GM19468 (cell line): ENCODE results near the gene SAMD4A.
"Not testable (repeated sequence)": the region's sequence is repeated elsewhere in the genome, so short reads cannot be mapped to it uniquely, and the experiment has no call there.

Experiments used
- ATAC-seq: cut with Tn5 transposase; IDR thresholded peaks from one replicate; pipeline ENCODE4 v1.9.1; 2021; ENCODE audit warnings: mild to moderate bottlenecking, moderate library complexity, moderate number of reproducible peaks; ENCODE audit not compliant: unreplicated experiment; ENCODE audit errors: extremely low read depth

The SAMD4A gene

DNA sequence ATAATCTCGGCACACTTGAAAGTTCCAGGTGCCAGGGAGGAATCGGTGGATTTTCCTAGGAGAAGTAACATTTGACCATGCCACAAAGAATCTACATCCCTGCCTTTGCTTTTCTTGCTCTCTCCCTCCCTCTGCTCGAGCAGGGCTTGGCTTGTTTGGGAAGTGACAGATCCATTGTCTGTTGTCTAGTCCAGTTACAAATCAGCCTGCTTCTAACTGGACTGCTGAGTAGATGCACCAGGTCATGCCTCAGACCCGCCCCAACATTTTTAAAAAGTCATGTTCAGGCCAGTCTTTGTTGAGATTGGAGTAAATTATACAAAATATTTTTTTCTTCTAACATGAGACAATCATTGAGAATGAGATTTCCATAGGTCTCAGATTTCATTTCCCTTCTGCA is 182.3 kb downstream of the SAMD4A start:
- ATAC-seq, result no peak

DNA sequence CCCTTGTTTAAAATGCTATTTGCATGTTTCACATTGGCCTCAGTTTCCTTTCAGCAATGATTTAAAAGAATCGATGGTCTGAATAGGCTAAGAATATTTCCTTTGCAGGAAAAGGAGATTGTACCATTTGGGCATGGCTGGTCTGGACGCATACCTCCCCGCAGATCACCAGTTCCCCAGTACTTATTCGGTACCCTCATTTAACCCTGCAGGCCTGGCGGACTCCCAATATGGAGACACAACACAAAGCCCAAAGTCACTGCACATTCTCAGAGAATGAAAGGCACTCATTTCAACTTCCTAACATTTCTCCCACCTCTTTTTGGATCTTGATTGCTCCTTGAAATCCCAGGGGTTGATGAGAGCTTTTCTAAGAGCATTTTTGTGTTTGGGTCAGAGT is 182.8 kb downstream of the SAMD4A start:
- ATAC-seq, result no peak

DNA sequence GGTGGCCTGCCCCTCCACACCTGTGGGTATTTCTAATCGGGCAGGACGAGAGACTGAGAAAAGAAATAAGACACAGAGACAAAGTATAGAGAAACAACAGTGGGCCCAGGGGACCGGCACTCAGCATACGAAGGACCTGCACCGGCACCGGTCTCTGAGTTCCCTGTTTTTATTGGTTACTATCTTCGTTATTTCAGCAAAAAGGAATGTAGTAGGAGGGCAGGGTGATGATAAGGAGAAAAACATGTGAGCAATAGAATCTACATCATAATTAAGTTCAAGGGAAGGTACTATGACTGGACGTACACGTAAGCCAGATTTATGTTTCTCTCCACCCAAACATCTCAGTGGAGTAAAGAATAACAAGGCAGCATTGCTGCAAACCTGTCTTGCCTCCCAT is 185.7 kb downstream of the SAMD4A start:
- ATAC-seq, result not testable (repeated sequence)

DNA sequence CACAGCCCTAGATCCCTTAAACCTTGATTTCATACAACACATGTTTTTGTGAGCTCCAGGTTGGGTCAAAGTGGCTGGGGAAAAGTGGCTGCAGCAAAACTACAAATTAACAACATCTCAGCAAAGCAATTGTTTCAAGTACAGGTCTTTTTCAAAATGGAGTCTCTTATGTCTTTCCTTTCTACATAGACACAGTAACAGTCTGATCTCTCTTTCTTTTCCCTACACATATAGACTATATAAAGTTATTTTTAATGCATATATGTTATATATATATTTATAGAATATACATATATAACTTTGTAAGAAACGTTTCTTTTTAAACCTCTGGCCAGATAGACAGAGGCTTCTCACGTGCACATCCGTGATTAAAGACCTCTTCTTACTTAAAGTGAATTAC is 186.5 kb downstream of the SAMD4A start:
- not testable (repeated sequence) for ATAC-seq

DNA sequence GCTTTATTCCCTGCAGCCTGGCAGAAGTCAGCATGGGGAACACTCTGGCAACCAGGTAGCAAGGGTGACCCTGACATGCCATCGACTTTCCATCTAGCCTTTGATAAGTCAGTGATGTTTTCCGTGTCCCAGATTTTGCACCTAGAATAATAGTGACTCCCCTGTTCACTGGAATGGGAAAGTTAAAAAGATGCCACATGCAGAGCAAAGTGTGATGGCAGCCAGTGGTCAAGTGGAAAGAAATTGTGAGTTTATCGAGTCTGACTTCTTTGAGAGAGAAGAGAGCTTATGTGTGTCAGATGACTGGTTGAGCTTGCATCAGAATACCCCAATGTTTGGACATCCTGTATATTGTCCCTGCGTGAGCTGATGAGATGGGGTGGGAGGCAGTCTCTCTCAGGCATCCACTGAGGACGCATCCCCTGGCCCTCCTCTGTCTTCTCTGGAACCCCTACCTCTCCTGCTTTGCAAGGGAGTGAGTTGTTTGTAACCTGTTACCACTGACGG is 187.2 kb downstream of the SAMD4A start:
- no peak for ATAC-seq

DNA sequence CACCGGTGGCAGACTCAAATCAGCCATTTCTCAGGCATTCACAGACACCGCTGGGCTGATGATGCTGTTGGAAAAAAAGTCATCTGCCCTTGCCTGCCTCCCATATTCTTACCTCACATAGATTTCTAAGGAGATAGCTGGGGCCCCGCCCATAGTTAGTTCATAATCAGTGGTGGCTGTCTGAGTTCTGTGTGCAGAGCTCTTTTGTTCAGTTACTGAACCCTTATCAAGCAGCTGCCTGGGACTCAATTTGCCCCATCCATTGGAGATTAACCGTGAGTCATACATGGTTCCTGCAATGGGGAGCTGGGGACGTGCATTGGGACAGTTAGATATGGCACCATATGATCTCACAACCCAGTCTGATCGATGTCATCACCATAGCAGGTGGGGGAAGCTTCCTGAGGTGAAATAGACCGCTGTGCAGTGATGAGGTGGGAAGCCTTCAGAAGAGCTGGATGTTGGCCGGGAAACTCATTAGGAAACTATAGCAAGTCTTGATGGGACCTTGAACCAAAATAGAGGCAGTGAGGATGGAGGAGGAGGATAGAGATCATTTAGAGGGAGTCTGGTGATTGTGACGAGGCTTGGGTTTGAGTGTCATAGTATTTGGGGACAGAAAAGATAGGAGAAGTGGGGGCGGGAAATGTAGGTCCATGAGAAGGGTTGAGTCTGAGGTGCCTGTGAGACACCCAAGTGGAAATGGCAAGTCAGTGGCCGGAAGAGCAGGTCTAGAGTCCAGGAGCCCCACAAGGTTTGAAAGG is 187.9 kb downstream of the SAMD4A start:
- no peak for ATAC-seq

DNA sequence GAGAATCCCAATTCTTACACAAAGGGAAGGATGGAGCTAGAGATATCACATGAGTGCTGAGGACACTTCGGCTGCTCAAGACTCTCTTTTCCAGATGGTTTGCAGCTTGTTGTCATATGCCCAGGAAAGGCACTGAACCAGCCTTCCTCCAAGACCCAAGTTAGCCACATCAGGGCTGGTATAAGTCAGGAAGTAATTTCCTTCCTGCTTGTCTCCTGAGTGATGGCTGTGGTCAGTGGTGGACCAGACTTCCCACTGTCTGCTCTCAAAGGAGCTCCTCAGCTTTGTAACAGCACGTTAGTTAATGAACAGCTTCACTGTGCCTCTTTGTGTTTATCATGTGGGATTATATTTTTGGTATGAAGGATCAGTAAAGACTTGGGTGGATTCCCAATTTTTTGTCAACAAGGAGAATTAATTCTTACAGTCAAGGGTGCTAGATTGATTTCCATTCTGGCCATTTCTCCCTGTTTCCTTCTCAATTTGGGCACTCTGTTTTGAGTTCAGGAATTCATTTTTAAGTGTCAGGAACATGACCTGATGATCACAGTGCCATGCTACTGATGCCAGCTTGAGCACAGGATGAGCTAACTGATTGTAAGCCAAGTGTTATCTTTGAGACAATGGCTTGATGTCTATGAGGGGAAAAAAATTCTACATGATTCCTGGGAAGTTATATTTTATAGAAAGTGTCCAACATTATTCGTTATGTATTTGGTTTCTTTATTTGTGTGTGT is 189.9 kb downstream of the SAMD4A start:
- no peak for ATAC-seq

DNA sequence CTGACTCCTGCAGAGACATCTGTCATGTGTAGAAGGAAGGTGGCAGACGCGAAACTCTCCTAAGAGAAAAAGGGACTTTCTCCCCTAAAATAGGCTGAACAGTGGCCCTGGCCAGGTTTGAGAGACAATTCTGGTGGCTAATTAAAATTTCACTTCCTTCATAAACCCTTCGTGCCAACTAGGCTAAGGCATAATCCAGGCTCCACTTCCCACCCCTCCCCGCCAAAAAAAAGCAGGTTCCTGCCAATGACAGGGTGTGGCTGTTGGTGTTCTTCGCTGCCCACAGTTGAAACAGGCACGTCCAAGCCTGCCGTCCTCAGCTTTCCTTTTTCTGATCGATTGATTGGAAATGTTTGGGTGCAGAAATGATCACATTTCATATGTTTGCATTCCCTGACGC is 191.1 kb downstream of the SAMD4A start:
- ATAC-seq, result no peak

DNA sequence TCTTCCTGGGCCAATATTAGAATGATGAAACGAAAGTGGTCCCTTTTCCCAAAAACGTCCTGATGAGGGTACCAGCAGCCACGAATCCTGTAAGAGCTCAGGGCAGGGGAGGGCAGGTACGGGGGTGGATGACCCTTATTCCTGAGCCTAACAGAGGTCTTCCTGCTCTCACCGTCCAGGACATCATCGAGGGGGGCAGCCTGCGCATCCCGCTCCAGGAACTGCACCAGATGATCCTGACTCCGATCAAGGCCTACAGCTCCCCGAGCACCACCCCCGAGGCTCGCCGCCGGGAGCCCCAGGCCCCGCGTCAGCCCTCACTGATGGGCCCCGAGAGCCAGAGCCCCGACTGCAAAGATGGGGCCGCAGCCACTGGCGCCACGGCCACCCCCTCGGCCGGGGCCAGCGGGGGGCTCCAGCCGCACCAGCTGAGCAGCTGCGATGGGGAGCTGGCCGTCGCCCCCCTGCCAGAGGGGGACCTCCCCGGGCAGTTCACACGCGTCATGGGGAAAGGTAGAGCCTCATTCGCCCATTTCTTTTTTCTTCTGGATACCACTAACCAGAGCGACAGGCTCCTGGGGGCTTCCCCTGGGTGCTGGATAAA is 193.2 kb downstream of the SAMD4A start:
- no peak for ATAC-seq

DNA sequence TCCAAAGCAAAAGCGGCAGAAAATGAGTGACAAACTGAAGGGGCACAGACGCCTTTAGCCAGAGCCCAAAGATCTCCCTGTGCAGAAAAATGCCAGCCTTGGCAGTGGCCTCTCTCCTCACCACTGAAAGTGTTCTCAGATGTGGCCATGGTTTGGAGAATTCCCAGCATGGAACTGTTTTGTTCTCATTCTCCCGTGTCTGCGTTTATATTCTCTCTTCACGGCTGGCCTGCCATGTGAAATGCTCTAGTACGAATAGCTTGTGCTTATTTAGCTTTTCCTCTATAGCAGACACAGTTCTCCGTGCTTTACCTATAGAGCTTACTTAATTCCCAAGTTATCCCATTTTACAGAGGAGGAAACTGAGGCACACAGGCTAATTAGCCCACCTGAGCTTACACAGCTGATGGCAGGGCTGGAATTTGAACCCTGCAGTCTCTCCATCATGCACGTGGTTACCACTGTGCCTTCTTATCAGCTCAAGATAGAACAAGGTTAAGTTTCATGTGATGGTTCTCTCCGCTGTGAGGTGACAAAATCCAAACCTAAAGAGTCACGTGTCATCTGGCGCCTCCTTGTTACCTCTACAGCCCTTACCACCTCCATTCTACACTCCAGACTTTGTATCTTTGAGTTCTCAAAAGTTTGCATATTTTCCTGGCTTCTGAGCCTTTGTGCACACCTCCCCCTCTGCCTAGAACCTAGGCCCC is 194.1 kb downstream of the SAMD4A start:
- no peak for ATAC-seq

DNA sequence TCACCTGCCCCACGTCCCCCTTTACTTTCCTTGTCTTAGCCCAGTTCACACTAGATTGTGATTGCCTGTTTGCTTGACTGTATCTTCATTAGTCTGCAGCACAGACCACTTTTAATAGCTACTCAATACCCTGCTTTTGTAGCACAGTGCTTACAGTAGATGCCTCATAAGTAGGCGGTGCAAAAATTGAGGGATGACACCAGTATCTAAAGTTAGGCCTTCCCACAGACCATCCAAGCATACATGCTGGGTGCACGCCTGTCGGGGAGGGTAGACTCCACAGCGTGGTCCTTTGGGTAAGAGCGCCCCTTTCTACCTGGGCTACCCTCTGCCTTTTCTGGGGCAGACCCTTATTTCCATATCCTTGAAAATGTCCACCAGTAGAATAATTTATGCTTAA is 194.9 kb downstream of the SAMD4A start:
- ATAC-seq, result no peak

DNA sequence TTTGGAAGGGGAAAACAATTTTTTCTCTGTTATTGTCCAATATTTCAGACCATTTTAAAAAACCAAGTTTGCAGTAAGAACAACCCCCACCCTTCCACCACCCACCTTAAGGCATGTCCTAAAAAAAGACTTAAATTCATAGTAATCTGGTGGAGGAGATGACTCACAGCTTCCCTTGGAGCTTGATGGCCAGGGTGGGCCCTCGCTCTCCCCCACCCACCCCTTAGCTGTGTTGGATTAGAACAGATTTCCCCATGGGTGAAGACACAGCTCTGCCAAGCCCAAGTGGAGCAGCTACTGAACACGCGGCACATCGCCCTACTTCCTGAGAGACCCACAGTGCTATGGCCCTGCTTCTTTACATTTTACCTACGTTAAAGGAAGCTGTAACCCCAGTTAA is 195.4 kb downstream of the SAMD4A start:
- ATAC-seq, result no peak

DNA sequence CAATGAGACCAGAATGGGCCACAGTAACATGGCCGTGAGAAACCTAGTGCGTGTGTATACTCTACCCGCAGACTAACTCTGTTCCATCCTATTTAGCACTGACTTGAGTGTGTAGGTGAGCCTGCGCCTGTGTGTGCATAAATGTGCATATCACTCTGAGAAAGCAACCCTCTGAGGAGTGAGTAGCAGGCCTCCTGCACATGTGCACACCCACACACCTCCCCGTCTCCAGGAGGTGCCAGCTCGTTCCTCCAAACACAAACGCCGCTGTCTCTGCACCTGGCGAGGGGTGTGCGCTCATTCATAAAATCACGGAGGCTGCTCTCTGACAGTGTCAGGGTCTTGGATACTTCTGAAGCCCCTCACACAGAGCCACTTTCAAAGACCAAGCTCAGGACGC is 196.8 kb downstream of the SAMD4A start:
- ATAC-seq, result no peak

DNA sequence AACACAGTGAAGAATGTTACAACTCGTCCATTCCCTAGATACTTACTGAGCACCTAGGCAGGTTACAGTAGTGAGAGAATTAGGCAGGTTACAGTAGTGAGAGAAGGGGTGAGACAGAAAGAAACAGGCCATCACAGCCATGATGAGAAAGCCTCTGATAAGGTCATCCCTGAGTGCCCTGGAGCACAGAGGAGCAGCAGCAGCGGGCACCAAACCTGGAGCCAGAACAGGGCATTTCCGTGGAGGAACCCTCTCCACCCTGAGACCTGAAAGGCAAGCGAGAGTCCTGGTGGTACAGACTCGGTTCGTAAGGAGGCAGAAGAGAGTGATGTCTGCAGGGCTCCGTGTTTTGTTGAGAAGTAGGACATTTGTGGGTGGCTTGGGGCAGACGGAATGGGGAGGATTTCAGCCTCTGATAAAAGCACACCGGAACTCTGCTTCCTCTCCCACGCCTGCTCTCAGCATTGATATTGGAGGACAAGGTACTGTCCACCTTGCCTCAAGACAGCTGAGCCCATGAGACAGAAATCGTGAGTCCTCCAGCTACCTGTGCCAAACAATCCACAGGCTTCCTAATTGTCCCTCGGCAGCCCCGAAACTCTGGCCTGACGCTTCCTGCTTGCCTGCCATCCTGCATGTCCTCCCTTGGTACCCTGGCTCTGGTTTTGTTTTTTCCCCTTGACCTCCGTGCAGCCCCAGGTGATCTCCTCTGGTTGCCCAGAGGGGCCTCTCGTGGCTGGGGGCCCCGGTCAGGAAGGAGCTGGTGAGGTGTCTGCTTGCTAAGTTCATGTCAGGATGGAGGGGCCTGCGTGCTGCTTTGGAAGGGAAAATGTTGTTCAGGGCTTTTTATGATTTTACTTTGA is 199.6 kb downstream of the SAMD4A start:
- ATAC-seq, result no peak

DNA sequence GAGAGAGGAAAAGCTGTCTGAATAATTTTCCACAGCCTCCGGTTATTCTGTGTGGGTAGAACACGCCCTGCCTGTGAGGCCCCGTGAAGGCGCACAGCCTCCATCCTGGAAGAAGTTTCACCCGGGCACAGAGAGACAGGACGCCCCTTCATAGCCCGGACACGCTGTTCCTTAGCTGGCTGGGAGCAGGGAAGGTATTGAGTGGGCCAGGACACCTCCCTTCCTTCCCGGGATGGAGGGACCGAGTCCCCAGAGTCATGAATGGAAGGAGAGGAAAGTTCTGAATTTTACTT is 200.2 kb downstream of the SAMD4A start:
- no peak for ATAC-seq

DNA sequence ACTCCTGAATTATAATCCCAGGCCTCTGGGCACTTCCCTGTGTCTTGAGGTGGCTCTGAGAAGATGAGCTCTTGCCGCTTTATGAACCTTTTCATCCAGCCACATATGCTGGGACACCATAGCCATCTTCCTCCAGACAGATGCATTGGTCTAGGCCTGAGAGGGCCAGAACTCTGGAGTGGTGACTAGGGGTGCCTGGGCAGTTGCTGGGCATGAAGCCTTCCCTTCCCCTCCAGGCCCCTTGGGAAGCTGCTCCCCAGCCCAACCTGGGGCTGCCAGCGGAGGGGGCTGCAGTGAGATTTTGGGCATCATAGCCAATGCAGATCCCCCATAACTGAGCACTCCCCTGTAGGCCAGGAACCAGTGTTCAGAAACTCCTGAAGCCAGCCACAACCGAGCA is 200.5 kb downstream of the SAMD4A start:
- ATAC-seq, result no peak

DNA sequence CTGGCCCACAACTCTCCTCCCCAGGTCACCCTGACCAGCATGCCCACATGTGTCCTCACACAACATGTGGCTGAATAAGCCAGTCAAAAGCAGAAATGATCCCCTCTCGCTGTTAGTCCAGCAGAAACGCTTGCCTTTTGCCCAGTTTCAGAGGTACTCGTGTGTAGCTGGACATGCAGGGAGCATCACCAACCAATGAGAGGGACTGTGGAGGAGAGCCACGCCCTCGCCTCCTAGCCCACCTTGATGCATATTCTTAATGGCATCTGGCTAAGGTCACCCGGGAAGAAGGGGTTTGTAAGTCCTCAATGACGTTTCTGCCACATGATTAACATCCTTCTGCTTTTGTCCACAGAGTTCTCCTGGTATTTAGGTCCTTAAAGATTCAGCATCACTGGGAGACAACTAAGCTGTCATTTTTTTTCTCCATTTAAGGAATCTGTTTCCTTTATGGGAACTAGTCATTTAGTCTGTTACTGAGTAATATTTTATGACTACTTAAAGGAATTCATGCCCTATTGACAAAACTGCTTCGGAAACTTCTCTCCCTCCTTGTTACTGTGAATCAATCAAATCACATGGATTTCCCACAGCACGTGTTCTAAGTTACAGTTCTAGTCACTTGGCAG is 201.7 kb downstream of the SAMD4A start:
- no peak for ATAC-seq

DNA sequence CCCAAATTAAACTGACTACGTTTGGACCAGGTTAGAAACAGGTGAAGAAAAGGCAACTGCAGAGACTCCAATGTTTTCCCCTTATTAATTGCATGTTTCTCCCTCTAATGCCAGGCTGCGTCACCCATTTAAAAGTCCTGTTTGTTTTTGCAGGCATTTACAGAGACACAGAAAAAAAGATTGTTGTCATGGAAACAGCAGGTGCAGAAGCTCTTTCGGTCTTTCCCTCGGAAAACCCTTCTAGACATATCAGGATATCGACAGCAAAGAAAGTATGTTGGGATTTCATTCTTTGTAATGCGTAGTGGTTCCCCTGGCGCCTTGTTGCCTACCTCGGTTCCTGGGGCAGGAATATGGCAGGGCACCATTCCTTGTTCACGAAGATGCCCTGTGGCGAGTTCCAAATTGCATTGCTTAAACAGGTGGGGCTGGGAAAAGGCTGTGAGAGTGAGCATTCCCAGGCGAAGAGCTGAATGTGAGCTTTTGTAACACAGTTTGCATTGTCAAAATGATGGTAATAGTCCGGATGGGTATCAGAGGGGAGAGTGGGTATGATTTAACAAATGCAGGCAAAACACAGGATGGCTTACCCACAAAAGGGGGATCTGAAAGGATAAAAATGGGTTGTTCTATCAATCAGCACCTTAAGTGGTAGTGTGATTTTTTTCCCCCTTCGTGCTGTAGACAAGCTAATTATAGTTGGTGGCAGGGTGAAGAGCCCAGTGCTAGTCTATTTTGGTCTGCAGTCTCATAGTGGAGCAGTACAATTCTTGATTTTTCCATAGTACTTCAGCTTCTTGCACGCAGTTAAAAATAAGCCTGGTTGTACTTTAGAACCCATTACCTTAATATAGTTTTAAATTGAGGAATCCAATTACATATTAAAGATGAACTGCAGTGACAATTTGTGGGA is 203.3 kb downstream of the SAMD4A start:
- no peak for ATAC-seq
